ENCODE measurements around the gene POLR2L.

DNA sequence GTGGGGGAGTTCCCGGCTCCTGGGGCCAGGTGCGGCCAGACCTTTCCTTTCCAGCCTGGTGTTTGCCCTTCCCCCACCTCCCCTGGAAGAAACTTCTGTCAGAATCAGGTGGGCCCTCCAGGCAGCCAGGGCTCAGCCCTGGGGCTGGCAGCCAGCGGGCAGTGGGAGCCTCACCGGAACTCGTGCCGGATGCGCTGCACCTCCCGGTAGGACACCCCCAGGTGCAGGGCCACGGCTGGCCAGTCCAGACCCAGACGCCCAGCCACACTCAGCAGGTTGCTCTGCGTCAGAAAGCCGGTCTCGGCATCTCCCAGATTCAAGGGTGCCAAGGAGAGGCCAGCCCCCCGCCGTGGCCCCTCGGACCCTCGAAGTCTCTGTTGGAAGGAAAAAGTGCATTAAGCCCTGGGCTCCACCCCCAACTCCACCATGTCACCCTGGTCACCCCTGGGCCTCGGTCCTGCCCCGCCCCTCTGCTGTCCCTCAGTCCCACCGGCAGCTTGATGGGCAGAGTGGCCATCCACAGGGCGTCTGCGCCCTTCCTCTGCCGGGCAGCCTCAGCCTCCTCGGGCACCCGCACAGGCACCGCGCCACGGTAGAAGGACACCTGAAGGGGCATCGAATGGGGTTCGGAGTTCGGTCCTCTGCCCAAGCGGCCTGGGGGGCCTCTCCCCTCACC is 42.5 kb downstream of the POLR2L start:
- TF ChIP-seq, protein P1, sequence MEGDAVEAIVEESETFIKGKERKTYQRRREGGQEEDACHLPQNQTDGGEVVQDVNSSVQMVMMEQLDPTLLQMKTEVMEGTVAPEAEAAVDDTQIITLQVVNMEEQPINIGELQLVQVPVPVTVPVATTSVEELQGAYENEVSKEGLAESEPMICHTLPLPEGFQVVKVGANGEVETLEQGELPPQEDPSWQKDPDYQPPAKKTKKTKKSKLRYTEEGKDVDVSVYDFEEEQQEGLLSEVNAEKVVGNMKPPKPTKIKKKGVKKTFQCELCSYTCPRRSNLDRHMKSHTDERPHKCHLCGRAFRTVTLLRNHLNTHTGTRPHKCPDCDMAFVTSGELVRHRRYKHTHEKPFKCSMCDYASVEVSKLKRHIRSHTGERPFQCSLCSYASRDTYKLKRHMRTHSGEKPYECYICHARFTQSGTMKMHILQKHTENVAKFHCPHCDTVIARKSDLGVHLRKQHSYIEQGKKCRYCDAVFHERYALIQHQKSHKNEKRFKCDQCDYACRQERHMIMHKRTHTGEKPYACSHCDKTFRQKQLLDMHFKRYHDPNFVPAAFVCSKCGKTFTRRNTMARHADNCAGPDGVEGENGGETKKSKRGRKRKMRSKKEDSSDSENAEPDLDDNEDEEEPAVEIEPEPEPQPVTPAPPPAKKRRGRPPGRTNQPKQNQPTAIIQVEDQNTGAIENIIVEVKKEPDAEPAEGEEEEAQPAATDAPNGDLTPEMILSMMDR (IDR thresholded peaks at IDR 0.05) = no peak
- no peak for TF ChIP-seq POLR2AphosphoS5 (IDR thresholded peaks at IDR 0.05; ENCODE audit: low read depth, low read length)
